Measurements from ENCODE around the gene ZG16. TPM values are rescaled to one million over a fixed set of nuclear protein-coding genes. Genes with fewer than 3 reads are reported as not detected.

The ZG16 gene
- total and polyA plus RNA-seq, 9 of the 15 experiments (the other 6 are each of a cell fraction or from before 2014, with no cell fraction given) = 0.04 TPM; not detected in 8

GRCh38 chr16:29818082-29818481, 40.0 kb downstream of the ZG16 start (continued):
- TF ChIP-seq ZNF318 (IDR thresholded peaks at IDR 0.05; ENCODE audit: borderline replicate concordance in 1 of 2, low read depth in 1 of 2) (no peak), ZNF785 (CRISPR knock-in tag; IDR thresholded peaks at IDR 0.05) (no peak), ZNF197 (CRISPR knock-in tag; IDR thresholded peaks at IDR 0.05; ENCODE audit: low read depth) (no peak), CBFA2T2 (conservative IDR thresholded peaks at IDR 0.05) (no peak)
